T-helper 9 cell (primary cell): Measurements from ENCODE around the gene UNK.
"Not testable (repeated sequence)": the region's sequence is repeated elsewhere in the genome, so short reads cannot be mapped to it uniquely, and the experiment has no call there.

Experiments
- DNase-seq: peaks from one replicate; pipeline ENCODE4 v3.0.0-alpha.2; 2020

The UNK gene

DNA sequence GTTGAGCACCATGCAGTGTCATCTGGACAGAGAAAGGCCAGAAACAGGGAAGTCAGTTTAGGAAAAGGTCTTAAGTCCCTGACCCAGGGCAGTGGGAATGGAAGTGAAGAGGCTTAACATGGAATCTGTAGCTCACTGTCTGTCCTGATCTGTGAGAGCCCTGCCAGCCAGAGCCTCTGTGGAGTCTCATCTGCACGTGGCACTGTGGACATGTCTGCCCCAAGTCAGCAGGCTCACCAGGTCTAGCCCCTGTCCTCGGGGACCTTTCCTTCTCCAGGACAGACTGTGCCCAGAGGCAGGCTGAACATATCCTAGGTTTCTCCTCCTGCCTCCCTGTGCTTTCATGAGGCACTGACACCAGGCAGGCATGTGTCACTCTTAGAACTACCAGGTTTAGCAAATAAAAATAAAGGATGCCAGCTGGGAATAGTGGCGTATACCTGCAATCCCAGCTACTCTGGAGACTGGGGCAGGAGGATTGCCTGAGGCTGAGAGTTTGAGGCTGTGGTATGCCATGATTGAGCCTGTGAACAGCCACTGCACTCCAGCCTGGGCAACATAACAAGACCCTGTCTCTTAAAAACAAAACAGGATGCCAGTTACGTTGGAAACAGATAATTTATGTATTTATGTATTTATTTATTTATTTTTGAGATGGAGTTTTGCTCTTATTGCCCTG is 22.4 kb downstream of the UNK start:
- DNase-seq = no peak

DNA sequence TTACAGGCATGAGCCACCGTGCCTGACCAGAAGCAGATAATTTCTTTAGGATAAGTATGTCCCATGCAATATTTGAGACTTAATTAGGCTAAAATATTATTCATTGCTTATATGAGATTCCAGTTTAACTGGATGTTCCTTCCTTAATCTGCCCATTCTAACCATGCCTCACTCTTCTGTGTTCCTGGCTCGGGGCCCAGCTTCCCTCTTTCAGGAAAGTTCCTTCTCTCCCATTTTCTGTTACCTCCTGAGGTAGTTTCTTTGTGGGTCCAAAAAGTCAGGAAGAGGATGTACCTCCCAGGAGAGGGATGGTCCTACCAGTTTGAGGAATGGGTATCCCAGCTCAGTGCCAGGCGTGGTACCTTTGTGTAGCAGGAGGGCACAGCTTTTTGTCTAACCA is 23.3 kb downstream of the UNK start:
- no peak for DNase-seq

GRCh38 chr17:75808549-75808904 is 23.9 kb downstream of the UNK start:
- DNase-seq = no peak

DNA sequence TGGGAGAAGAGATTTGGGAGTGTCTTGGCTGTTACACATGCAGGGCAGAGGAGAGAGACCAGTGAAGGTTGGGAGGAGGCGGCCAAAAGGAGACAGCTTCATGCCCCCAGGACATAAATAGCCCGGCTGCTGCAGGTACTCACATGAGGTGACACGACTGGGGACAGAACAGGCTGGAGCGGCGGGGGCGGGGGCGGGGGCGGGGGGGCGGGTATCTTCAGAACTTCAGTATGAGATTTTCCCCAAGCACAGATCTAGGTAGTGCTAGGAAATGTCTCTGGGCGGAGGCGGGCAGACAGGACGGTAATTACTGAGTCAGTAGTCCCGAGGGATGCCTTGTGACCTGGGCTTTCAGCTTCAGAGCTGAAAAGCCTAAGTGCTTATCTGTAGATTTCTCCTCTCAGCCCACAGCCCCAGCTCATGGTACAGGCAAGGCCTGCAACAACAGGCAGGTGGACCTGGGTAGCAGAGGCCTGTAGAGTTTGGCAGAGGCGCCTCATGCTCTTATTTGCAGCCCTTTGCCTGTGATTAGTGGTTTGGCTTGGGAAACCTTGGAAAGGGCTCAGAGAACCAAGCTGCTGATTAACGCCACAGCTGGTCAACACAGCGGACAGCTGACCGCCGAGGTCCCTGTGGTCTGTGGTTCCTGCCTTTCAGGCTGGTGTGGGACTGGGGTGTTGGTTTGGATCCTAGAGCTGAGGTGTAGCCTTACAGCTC is 24.5 kb downstream of the UNK start:
- DNase-seq = no peak

GRCh38 chr17:75809631-75810111 is 25.1 kb downstream of the UNK start:
- DNase-seq = no peak

- no peak for DNase-seq
These were observed 25.6 kb downstream of the UNK start for GRCh38 chr17:75810216-75810615.

DNA sequence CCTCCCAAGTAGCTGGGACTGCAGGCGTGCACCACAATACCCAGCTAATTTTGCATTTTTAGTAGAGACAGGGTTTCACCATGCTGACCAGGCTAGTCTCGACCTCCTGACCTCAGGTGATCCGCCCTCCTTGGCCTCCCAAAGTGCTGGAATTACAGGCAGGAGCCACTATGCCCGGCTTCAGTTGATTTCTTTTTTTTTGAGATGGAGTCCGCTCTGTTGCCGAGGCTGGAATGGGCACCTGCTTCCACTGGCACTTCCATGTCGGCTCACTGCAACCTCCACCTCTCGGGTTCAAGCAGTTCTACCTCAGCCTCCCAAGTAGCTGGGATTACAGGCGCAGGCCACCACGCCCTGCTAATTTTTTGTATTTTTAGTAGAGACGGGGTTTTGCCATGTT is 26.1 kb downstream of the UNK start:
- not testable (repeated sequence) for DNase-seq

DNA sequence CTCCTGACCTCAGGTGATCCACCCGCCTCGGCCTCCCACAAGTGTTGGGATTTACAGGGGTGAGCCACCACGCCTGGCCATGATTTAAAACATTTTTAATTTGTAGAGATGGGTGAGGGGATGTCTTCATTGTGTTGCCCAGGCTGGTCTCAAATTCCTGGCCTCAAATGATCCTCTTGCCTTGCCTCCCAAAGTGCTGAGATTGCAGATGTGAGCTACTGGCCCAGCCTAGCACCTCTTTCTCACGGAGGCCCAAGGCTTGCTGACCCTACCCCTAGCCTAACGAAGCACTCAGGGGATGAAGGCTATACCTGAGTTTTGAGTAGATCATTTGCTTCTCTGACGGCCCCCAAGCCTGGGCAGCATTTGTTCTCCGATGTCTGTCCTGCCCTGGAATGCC is 26.6 kb downstream of the UNK start:
- no peak for DNase-seq

- no peak for DNase-seq
These were observed 27.7 kb downstream of the UNK start for GRCh38 chr17:75812096-75813013.

DNA sequence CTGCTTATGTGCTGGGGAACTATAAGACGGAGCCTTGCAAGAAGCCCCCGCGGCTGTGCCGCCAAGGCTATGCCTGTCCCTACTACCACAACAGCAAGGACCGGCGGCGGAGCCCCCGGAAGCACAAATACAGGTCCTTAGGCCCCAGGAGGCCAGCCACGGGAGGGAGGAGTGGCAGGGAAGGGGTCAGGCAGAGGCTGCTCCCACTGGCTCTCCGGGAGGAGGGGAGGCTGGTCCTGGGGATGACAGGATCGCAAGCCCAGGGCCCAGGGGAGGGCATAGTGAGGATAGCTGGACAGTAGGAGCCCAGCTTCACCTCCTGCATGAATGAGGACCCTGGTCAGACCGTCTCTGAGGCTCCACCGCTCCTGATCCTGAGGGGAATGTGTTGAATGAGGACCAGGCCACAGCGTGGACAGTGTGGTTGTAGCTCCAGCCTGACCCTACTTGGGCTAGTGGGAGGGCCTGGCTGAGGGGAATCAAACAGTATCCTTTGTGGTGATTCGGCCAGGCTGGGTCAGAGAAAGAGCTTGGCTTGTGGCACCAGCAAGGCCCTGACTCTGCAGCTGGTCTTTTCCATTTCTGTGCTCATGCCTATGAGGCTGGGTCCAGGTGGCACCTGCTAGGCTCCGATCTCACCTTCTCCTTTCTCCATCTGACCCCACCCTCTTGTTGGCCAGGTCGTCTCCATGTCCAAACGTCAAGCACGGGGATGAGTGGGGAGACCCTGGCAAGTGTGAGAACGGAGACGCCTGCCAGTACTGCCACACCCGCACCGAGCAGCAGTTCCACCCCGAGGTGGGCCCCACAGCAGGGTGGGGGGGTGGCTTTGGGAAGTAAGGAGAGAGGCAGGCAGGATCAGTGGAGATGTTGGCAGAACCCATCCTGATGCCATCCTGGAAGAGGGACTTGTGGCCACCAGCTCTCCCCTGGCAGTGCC is 28.7 kb downstream of the UNK start:
- DNase-seq = no peak

DNA sequence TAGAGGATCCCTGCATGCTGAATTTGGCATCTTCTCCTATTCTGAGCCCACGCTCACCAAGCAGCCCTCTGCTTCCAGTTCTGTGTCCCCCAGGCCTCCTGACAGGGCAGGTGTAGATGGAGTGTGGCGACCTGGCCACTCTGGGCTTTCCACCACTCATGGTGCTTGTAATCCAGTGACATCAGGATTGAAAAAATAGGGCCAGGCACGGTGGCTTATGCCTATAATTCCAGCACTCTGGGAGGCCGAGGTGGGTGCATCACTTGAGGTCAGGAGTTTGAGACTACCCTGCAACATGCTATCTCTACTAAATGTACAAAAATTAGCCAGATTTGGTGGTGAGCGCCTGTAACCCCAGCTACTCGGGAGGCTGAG is 29.4 kb downstream of the UNK start:
- DNase-seq = no peak

DNA sequence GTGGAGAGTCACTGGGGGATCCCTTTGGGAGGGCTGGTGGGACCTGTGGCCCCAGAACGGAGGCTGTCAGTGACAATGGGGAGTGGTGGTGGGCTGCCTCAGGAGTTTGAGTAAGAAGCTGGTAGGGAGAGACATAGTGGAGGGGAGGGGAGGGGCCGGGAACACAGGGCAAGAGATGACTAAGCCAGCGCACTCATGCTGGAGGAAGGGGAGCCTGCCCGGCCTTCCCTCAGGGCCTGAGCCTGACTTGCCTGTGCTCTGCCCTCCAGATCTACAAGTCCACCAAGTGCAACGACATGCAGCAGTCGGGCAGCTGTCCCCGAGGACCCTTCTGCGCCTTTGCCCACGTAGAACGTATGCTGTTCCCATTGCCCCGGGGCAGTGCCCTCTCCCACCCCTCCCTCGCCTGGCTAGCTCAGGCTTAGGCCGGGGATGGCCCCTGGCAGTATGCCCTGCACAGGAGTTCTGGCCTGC is 30.3 kb downstream of the UNK start:
- DNase-seq = no peak

GRCh38 chr17:75815399-75815798 is 30.8 kb downstream of the UNK start:
- no peak for DNase-seq

GRCh38 chr17:75816693-75817092 is 32.1 kb downstream of the UNK start:
- no peak for DNase-seq

GRCh38 chr17:75817571-75817970 is 33.0 kb downstream of the UNK start:
- DNase-seq = no peak

DNA sequence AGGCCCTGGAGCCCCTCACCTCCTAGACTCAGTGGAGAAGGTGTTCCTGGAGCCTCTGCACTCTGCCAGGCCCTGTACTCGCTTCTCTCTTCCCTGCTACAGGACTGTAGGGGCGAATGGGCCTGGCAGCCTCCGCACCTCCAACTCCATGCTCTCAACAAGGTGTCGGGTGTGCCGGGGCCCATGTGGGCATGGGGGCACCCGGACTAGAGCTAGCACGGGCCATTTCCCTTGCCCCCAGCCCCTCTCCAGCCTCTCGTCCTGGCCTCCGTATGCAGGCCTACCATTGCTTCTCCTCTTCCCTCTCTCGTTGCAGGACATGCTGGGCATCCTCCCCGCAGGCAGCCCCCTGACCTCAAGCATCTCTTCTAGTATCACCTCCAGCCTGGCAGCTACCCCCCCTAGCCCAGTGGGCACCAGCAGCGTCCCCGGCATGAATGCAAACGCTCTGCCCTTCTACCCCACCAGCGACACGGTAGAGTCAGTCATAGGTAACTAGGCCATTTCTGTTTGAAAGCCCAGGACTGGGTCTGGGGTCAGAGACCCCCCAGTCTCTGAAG is 33.8 kb downstream of the UNK start:
- no peak for DNase-seq

- no peak for DNase-seq
These were observed 34.5 kb downstream of the UNK start for GRCh38 chr17:75819116-75819515.

GRCh38 chr17:75819678-75820077 is 35.1 kb downstream of the UNK start:
- DNase-seq = no peak

DNA sequence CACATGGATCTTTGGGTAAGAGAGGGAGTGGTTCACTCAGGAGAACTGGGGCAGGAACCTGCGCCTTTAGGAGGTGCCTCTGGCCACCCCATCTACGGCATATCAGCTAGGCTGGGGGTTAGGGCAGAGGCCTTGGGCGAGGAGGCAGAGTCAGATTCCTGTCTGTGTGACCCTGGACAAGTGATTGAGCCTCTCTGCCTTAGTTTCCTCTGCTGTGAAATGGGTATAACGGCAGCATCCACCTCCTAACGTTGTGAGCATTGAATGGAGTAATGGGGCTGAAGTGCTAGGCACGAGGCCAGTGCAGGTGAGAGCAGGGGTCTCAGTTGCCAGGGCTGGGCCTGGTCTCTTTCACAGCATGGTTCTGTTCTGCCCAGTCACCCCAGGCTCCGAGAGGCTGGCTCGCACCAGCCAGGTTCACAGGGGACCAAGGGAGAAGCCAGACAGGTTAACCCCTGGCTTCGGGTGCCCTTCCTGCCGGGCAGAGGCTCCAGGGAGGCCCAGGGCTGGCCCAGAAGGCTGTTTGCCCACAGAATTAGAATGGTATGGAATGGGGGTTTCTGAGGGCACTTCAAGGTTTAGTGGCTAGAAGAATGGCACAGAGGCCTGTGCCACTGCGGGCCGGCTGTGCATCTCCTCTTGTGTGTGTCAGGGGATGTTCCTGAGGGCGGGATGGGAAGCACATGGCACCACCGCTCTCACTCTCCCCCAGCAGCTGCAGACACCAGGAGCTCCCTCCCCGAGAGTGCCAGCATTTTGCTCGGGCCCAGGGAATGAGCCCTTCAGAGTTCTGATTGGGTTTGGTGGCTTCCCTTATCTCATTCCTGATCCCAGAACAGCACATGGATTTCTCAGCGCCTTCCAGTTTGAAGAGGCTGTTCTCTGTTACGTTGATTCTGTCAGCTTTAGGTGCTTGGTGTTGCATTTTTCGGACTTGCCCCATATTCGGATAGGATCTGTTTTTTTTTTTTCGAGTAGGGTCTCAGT is 35.8 kb downstream of the UNK start:
- DNase-seq = no peak

- DNase-seq = no peak
These were observed 36.9 kb downstream of the UNK start for GRCh38 chr17:75821552-75821951.
